H9 (cell line): ENCODE data around the gene F13A1. TPM values are rescaled to one million over a fixed set of nuclear protein-coding genes. Genes with fewer than 3 reads are reported as not detected.

Experiments
- DNase-seq: peaks from one replicate; pipeline ENCODE4 v3.0.0-alpha.2; 2017
- H2AFZ ChIP-seq: one replicate; pipeline ENCODE4 v1.6.1; 2013; ENCODE audit warnings: mild to moderate bottlenecking, low read length, control low read depth, moderate library complexity
- H2AK5ac ChIP-seq: 2 replicates; pipeline ENCODE4 v1.6.1; 2013; ENCODE audit warnings: low read length, control low read depth, mixed read lengths; ENCODE audit not compliant: insufficient read length
- H2BK120ac ChIP-seq: one replicate; pipeline ENCODE4 v1.6.1; 2013; ENCODE audit warnings: low read depth, mild to moderate bottlenecking, low read length, control low read depth, inconsistent platforms; ENCODE audit not compliant: poor library complexity, severe bottlenecking
- H2BK12ac ChIP-seq: 2 replicates; pipeline ENCODE4 v1.6.1; 2013; ENCODE audit warnings: low read length, control low read depth, mixed read lengths, low read depth; ENCODE audit not compliant: insufficient read length
- H2BK15ac ChIP-seq: 2 replicates; pipeline ENCODE4 v1.6.1; 2013; ENCODE audit warnings: low read depth, low read length, control low read depth
- H2BK20ac ChIP-seq: one replicate; pipeline ENCODE4 v1.6.1; 2013; ENCODE audit warnings: low read depth, mild to moderate bottlenecking, low read length, control low read depth, inconsistent platforms; ENCODE audit not compliant: poor library complexity, severe bottlenecking
- H2BK5ac ChIP-seq: 2 replicates; pipeline ENCODE4 v1.6.1; 2013; ENCODE audit warnings: low read length, control low read depth, mixed read lengths; ENCODE audit not compliant: insufficient read length
- H3K14ac ChIP-seq: 2 replicates; pipeline ENCODE4 v1.6.1; 2013; ENCODE audit warnings: low read length, control low read depth; ENCODE audit not compliant: insufficient read depth
- H3K18ac ChIP-seq: 2 replicates; pipeline ENCODE4 v1.6.1; 2013; ENCODE audit warnings: low read depth, mild to moderate bottlenecking, mixed read lengths, low read length, control low read depth; ENCODE audit not compliant: insufficient read length
- H3K23ac ChIP-seq: 2 replicates; pipeline ENCODE4 v1.6.1; 2013; ENCODE audit warnings: low read length, control low read depth, mixed read lengths, low read depth; ENCODE audit not compliant: insufficient read length
- H3K23me2 ChIP-seq: 2 replicates; pipeline ENCODE4 v1.6.1; 2013; ENCODE audit warnings: low read depth, mild to moderate bottlenecking, mixed read lengths, low read length, control low read depth; ENCODE audit not compliant: insufficient read length, poor library complexity, severe bottlenecking
- H3K27ac ChIP-seq: 2 replicates; pipeline ENCODE4 v1.5.1; 2013; ENCODE audit warnings: low read length, control low read depth, mixed read lengths, low read depth; ENCODE audit not compliant: insufficient read length
- H3K27me3 ChIP-seq: 2 replicates; pipeline ENCODE4 v1.6.1; 2013; ENCODE audit warnings: low read length, control low read depth, inconsistent platforms; ENCODE audit not compliant: insufficient read depth
- H3K4ac ChIP-seq: 2 replicates; pipeline ENCODE4 v1.6.1; 2013; ENCODE audit warnings: low read depth, mild to moderate bottlenecking, control low read depth, inconsistent platforms, low read length, moderate library complexity
- H3K4me1 ChIP-seq: 2 replicates; pipeline ENCODE4 v1.6.1; 2013; ENCODE audit warnings: low read length, control low read depth, inconsistent platforms; ENCODE audit not compliant: insufficient read depth
- H3K4me2 ChIP-seq: 2 replicates; pipeline ENCODE4 v1.6.1; 2013; ENCODE audit warnings: low read length, control low read depth, mixed read lengths; ENCODE audit not compliant: insufficient read length, insufficient read depth
- H3K56ac ChIP-seq: 2 replicates; pipeline ENCODE4 v1.6.1; 2013; ENCODE audit warnings: low read depth, mild to moderate bottlenecking, mixed read lengths, low read length, control low read depth; ENCODE audit not compliant: insufficient read length
- H3K79me1 ChIP-seq: 2 replicates; pipeline ENCODE4 v1.6.1; 2013; ENCODE audit warnings: low read depth, mild to moderate bottlenecking, moderate library complexity, low read length, control low read depth, inconsistent platforms; ENCODE audit not compliant: insufficient read depth, poor library complexity, severe bottlenecking
- H3K79me2 ChIP-seq: 2 replicates; pipeline ENCODE4 v1.6.1; 2013; ENCODE audit warnings: low read length, control low read depth, inconsistent platforms; ENCODE audit not compliant: insufficient read depth
- H3K9ac ChIP-seq: 2 replicates; pipeline ENCODE4 v1.6.1; 2013; ENCODE audit warnings: low read length, control low read depth, mixed read lengths; ENCODE audit not compliant: insufficient read length; ENCODE audit errors: extremely low read depth
- H3K9me3 ChIP-seq: one replicate; pipeline ENCODE4 v1.6.1; 2013; ENCODE audit warnings: low read depth, low read length, inconsistent platforms; ENCODE audit not compliant: control insufficient read depth
- H3T11ph ChIP-seq: one replicate; pipeline ENCODE4 v1.6.1; 2013; ENCODE audit warnings: mild to moderate bottlenecking, low read length, control low read depth, inconsistent platforms
- H4K20me1 ChIP-seq: one replicate; pipeline ENCODE4 v1.6.1; 2013; ENCODE audit not compliant: control insufficient read depth, insufficient read length, insufficient read depth
- H4K5ac ChIP-seq: 2 replicates; pipeline ENCODE4 v1.6.1; 2013; ENCODE audit warnings: low read depth, mild to moderate bottlenecking, mixed read lengths, low read length, control low read depth; ENCODE audit not compliant: insufficient read length
- H4K8ac ChIP-seq: replicated peaks from 2 replicates; pipeline ENCODE4 v1.6.1; 2013; ENCODE audit warnings: low read length, control low read depth, mixed read lengths, low read depth; ENCODE audit not compliant: insufficient read length
- H4K91ac ChIP-seq: 2 replicates; pipeline ENCODE4 v1.6.1; 2013; ENCODE audit warnings: low read depth, mild to moderate bottlenecking, moderate library complexity, mixed read lengths, low read length, control low read depth; ENCODE audit not compliant: insufficient read length
- H3K27ac Mint-ChIP-seq, 3 experiments: 2 replicates in 2 of 3; 3 replicates in 1 of 3; pipeline ENCODE4 v1.8.0; 2020 to 2021; ENCODE audit warnings: mixed read lengths in 3 of 3, mild to moderate bottlenecking in 1 of 3, moderate library complexity in 1 of 3
- H3K27me3 Mint-ChIP-seq: 2 replicates; pipeline ENCODE4 v1.8.0; 2021; ENCODE audit warnings: low read depth, mild to moderate bottlenecking, moderate library complexity, mixed read lengths
- H3K36me3 Mint-ChIP-seq, 3 experiments: 2 replicates in 2 of 3; 3 replicates in 1 of 3; pipeline ENCODE4 v1.8.0; 2020 to 2021; ENCODE audit warnings: low read depth in 3 of 3, mixed read lengths in 3 of 3; ENCODE audit not compliant: insufficient read depth in 1 of 3
- H3K4me1 Mint-ChIP-seq, 2 experiments: 2 replicates each; pipeline ENCODE4 v1.8.0; 2020; ENCODE audit warnings: mixed read lengths in 2 of 2
- H3K4me3 Mint-ChIP-seq, 2 experiments: 2 replicates in 1 of 2; 3 replicates in 1 of 2; pipeline ENCODE4 v1.8.0; 2020 to 2021; ENCODE audit warnings: mild to moderate bottlenecking in 2 of 2, mixed read lengths in 2 of 2, moderate library complexity in 1 of 2
- H3K9me3 Mint-ChIP-seq, 2 experiments: 2 replicates in 1 of 2; 3 replicates in 1 of 2; pipeline ENCODE4 v1.8.0; 2020; ENCODE audit warnings: mild to moderate bottlenecking in 2 of 2, mixed read lengths in 2 of 2, moderate library complexity in 1 of 2
- CTCF ChIP-seq: fragments of 200-600 bp; sonication (generic); conservative IDR thresholded peaks from 3 replicates; pipeline ENCODE4 v1.8.0; 2021; ENCODE audit warnings: antibody characterized with exemption, mild to moderate bottlenecking
- WGBS: extraction: QIAGEN DNeasy Blood & Tissue Kit; methylation state at CpG from one replicate; pipeline ENCODE4 v1.1.7; 2013; ENCODE audit warnings: missing lambda C conversion rate, low lambda C conversion rate, mixed read lengths; ENCODE audit not compliant: insufficient read length; ENCODE audit errors: extremely low coverage; 5-methylcytosine and 5-hydroxymethylcytosine counted together
- total RNA-seq: library from RNA; stranded (reverse); gene quantifications from 2 replicates; pipeline ENCODE4 v1.2.1, GENCODE V29; 2021

Gene F13A1
- total RNA-seq, 1 experiment from 2014 or later = 0.15 TPM

- Histone ChIP-seq H4K91ac (no peak overlapping the region), H3T11ph (no peak overlapping the region), H2AK5ac (no peak overlapping the region), H2AFZ (no peak overlapping the region), H3K23ac (no peak overlapping the region), H3K79me1 (no peaks in the 10 kb centered on the region), H3K4ac (no peak overlapping the region), H2BK20ac (no peak overlapping the region), H2BK12ac (no peak overlapping the region), H3K23me2 (no peaks in the 10 kb centered on the region), H3K56ac (no peak overlapping the region), H2BK15ac (no peak overlapping the region), H3K18ac (no peak overlapping the region), H3K9ac (no peak overlapping the region), H3K27ac (no peak overlapping the region), H2BK5ac (no peak overlapping the region), H2BK120ac (no peak overlapping the region), H4K8ac (no peak overlapping the region), H4K5ac (no peak overlapping the region), H3K9me3 (no peaks in the 10 kb centered on the region), H3K4me2 (no peak overlapping the region), H3K4me1 (no peaks in the 10 kb centered on the region), H3K14ac (no peak overlapping the region), H3K79me2 (no peaks in the 10 kb centered on the region), H4K20me1 (no peaks in the 10 kb centered on the region), H3K27me3 (no peaks in the 10 kb centered on the region)
- WGBS = no CpG with 5 or more reads among the region's 1 CpG
- TF ChIP-seq CTCF = no peak
- Mint-ChIP-seq H3K27me3 (peaks cover 10% of the 10 kb centered on the region), H3K4me1 (peaks cover 8 to 12% of the 10 kb centered on the region in 2 experiments), H3K9me3 (peaks cover 3 to 14% of the 10 kb centered on the region in 2 experiments), H3K27ac (peak overlapping the region in 1 of 3 experiments; percentile 7; a peak in 2 of 7 replicates), H3K4me3 (no peak overlapping the region), H3K36me3 (peaks cover 0 to 6% (median 0%) of the 10 kb centered on the region in 3 experiments; a peak in 2 of 7 replicates)
- DNase-seq = no peak
These were observed 128.6 kb downstream of the F13A1 start for GRCh38 chr6:6191909-6192308.
